Activated CD8-positive, alpha-beta memory T cell treated with anti-CD3 and anti-CD28 coated beads for 4 hours (primary cell): Measurements from ENCODE around the gene USP13.

Source experiments
- DNase-seq, 2 donors: peaks; one replicate each; pipeline ENCODE4 v3.0.0-alpha.2; 2020; ENCODE audit warnings: low read depth in 2 of 2

Gene USP13

GRCh38 chr3:179794355-179794754 lies 141.5 kb downstream of the USP13 start:
- no peak for DNase-seq

DNA sequence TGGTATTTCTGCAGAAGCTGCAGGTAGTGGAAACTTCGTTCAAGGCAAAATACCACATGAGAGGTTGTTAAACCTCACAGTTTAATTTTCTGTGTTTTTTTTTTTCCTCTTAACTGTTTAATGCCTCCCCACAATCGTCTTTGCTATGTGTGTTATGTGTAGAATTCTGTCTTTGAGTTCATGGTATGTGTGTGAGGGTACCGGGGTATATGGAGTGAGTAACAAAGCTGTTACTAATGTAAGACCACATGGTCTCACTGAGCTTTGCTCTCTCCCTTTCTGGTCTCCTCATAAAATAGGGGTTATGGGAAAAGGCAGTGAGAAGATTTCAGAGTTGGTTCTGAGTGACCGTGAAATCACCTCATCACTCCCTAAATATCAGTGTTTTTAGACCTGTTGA lies 143.6 kb downstream of the USP13 start:
- no peak for DNase-seq

DNA sequence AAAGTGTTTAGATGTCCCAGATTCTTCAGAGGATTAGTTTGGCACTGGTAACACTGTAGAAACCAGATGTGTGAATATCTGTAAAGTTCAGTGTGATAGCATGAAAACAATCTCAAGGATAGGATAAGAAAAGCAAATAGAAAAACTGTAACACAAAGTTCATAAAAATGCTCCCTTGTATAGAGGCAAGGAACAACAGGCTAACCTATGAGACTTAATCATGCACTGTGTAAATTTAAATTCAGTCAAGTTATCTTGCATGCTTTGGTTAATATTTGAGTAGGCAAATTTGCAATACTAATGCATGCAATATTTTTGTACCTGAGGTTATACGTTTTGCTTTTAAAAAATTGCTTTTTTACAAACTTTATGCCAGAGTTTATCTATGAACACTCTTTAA lies 144.4 kb downstream of the USP13 start:
- no peak for DNase-seq

- no peak for DNase-seq
These were observed 148.4 kb downstream of the USP13 start for GRCh38 chr3:179801263-179801662.

GRCh38 chr3:179801856-179802255 lies 149.0 kb downstream of the USP13 start:
- no peak for DNase-seq

DNA sequence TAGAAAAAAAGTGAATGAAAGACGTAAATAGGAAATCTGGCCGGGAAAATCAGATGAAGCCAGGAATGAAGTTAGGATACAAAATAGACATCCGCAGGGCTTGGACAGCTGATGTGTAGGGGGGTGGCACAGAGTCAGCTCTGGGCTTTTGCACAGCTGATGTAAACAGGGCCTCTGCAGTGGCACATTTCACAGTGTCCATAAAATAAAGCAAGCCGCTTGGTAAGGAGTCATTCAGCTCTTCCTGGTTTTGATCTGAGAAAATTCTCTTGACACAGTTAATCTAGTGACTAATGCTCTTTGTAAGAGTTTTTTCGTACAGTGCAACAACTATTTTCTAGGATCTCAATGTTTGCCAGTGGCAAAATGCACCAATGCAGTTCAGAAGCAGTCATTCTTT lies 153.3 kb downstream of the USP13 start:
- DNase-seq = no peak

DNA sequence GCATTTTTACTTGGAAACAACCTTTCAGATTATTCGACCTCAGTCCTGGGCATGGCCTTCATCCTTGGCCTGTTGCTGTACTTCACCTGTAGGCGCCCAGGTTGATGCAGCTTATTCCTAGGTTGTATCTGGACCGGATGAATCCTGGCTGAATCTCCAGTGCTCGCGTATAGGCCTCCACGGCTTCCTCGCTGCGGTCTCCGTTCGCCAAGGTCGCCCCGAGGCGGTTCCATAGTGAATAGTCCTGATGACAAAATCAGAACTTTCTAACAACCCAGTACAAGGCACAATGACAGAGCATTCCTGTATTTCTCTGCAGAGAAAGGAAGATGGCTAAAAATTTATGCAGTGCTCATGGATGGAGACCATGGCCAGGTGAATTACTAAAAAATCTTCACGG lies 154.7 kb downstream of the USP13 start:
- DNase-seq = no peak

GRCh38 chr3:179809639-179810038 lies 156.8 kb downstream of the USP13 start:
- no peak for DNase-seq

- no peak for DNase-seq
These were observed 158.7 kb downstream of the USP13 start for GRCh38 chr3:179811321-179812095.

GRCh38 chr3:179812096-179812382 lies 159.2 kb downstream of the USP13 start:
- DNase-seq = no peak

DNA sequence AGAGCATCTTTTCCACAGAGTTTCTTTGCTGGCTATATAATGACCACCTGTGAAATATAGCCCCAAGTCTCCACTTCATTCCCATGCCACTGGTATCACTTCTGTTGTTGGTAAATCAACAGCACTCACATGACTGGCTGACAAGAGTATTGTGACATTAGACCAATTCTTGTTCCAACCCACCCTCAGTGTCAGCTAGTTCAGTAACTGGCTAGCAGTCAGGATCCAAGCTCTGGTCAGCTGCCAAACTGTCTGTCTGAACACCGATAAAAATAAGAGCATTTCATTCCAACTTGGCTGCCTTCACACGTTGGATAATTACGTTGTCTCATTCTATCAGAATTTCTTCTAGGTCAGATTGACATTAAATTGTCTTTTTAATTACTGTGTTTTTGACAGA lies 166.5 kb downstream of the USP13 start:
- no peak for DNase-seq

DNA sequence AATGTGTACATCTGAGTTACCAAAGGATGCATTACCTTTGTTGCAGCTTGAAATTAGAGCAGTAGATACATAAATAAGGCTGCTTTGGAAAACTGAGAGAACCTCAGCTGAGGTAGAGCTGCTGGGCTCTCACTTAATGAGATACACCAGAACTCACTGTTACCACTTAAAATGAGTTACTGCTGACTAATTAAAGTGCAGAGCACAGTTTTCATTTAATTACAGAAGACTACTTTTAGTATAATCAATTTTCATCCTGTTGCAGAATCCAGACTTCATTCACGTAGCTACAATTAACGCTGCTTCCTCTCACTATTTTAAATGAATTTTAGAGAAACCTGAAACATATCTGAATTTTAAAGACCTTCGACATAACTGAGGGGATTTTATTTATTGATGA lies 169.5 kb downstream of the USP13 start:
- DNase-seq = no peak

DNA sequence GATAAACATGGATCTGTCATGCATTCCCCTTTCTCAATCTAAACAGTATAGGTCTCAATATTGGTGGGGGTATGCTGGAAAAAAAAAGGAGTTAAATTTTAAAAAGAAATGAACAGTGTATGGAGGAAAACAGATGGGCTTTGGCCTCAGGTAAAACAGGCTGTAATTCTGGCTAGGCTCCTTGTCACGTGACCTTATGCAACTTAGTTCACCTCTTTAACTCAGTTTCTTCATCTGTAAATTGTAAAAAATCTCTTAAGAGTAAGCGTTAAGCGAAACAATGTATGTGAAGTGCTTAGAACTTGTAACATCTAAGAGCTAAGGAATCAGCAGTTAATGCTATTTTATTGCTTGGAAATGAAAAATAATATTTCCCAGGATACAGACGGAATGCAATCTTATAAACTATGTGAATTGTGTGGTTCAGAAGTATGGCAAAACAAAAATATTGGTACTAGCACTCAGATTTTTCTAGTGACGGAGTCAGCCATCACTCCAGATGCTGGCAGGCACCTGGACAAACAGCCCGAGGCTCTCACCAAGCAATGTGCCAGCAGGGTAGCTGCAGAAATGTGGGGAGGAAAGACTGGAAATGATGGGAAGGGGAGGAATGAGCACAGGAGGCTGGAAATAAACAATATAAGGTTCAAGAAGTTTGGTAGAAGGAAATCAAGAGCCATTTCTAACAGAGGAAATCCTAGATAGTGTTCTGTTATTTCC lies 172.8 kb downstream of the USP13 start:
- no peak for DNase-seq

DNA sequence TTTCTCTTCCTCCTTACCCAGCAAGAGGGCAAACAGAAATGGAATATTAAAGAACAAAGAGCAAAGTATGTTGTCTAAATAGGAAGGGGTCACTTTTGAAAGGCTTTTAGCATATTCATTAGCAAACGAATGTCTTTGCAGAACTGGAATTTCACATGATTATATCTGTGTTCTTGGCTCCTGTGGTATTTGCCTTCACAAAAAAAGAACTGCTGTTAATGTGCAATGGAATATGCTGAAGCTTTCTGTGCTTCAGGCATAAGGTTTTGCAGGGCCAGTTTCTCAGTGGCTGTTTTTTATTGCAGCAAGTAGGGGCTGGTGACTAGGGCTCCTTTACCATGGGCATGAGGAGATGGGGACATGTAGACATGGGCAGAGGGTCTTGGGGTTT lies 173.4 kb downstream of the USP13 start:
- no peak for DNase-seq

DNA sequence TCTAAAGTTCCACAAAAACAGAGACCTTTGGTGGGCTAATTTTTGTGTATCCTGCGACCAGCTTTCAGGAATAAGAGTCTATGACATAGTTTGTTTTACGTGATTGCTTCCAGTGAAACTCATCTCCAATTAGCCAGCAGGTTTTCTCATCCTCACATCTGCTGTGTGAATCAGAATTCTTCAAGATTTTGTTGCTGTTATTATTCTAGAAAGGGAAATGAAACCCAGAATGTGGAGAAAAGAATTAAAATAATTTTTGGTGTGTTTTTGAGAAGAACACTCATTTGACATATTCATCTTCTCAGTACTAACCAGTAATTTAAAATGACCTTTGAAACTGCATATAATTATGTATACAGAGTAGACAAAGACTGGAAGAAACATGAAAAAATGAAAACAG lies 175.9 kb downstream of the USP13 start:
- no peak for DNase-seq

DNA sequence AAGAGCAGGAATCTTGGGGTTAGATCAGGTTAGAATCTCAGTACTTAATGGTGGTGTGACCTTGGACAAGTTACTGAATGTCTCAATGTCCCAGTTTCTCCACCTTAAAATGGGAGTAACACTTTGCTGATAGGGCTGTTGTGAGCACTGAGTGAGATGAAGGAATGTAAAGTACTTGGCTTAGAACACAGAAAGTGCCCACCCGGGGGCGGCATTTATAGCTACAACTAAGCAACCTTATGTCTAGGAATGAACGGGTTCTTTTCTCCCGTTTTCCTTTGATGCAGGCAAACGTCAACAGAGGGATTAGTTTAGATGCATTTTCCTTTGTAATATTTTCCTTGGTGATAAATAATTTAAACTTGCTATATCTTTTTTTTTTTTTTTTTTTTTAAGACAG lies 176.6 kb downstream of the USP13 start:
- no peak for DNase-seq

- DNase-seq = no peak
These were observed 179.6 kb downstream of the USP13 start for GRCh38 chr3:179832333-179832854.

DNA sequence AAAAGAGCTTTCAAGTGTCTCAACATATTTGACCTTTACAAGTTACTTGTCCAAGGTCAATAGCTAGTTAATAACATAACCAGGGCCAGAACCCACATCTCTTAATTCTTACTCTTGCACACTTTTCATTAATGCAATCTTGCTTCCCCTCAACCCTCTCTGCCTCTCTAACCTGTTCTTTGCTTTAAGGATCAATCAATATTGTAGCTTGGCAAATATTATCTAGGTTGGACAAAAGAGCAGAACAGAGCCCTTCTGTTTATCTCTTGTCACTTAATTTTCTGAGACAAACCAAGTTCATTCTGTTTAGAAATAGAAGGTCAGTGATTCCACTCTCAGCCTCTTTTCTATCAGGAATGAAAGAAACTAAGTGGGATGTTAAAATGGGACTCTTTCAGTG lies 180.5 kb downstream of the USP13 start:
- no peak for DNase-seq

GRCh38 chr3:179837374-179837773 lies 184.5 kb downstream of the USP13 start:
- DNase-seq = no peak
